ENCODE measurements around the gene CCDC136. TPM values are rescaled to one million over a fixed set of nuclear protein-coding genes. Genes with fewer than 3 reads are reported as not detected.

CCDC136 gene
- total and polyA plus RNA-seq, 2 donors (not counting 1 experiment from before 2014, with no cell fraction given), result 8.3 to 12.1 TPM

- H4K20me1 ChIP-seq (ENCODE audit: control insufficient read depth, extremely low read depth, insufficient read depth, low read length), result no peaks in the 10 kb centered on the region
Observed at GRCh38 chr7:128841171-128841690, 49.5 kb downstream of the CCDC136 start.

GRCh38 chr7:128841921-128842673 lies 50.3 kb downstream of the CCDC136 start:
- H3K4me3 ChIP-seq (replicated peaks in 1 of 4; ENCODE audit: control extremely low read depth in 1 of 4, insufficient read depth in 1 of 4, low read depth in 3 of 4, low read length in 4 of 4), result no peak overlapping the region
- H3K27ac ChIP-seq (ENCODE audit: insufficient read depth, low read length), result no peak overlapping the region
- no peaks in the 10 kb centered on the region for H3K4me1 ChIP-seq (ENCODE audit: control insufficient read depth, extremely low read depth, insufficient read depth, low read length)
- peak in 1 of 2 donors; percentile 58 for DNase-seq (ENCODE audit: low read depth in 2 of 2)
- H3K27me3 ChIP-seq (ENCODE audit: control insufficient read depth, insufficient read depth, low read length), result no peaks in the 10 kb centered on the region
- TF ChIP-seq EZH2 (IDR thresholded peaks at IDR 0.05; ENCODE audit: low read length, missing control alignments) (no peak), CTCF (conservative IDR thresholded peaks at IDR 0.05 in 1 of 2, IDR thresholded peaks at IDR 0.05 in 1 of 2; ENCODE audit: low read depth in 1 of 2, low read length in 2 of 2) (peak; percentile 39 to 72)
- H4K20me1 ChIP-seq (ENCODE audit: control insufficient read depth, extremely low read depth, insufficient read depth, low read length), result no peaks in the 10 kb centered on the region
- no peak overlapping the region for H2AFZ ChIP-seq (ENCODE audit: low read length)
- H3K9me3 ChIP-seq (ENCODE audit: control insufficient read depth, insufficient read depth, low read depth, low read length), result no peaks in the 10 kb centered on the region
- H3K36me3 ChIP-seq (ENCODE audit: control insufficient read depth, insufficient read depth, low read length), result peaks cover 80% of the 10 kb centered on the region
- H3K9ac ChIP-seq (ENCODE audit: insufficient read depth, low read length), result no peak overlapping the region
- no peak overlapping the region for H3K4me2 ChIP-seq (ENCODE audit: extremely low read depth, insufficient read depth, low read length)
- peaks cover 5% of the 10 kb centered on the region for H3K79me2 ChIP-seq (ENCODE audit: control insufficient read depth, insufficient read depth, low read length)

More at GRCh38 chr7:128841171-128841690, 49.5 kb downstream of the CCDC136 start:
- no peak overlapping the region for H2AFZ ChIP-seq (ENCODE audit: low read length)
- H3K36me3 ChIP-seq (ENCODE audit: control insufficient read depth, insufficient read depth, low read length), result peaks cover 82% of the 10 kb centered on the region
- no peaks in the 10 kb centered on the region for H3K4me1 ChIP-seq (ENCODE audit: control insufficient read depth, extremely low read depth, insufficient read depth, low read length)
- no peaks in the 10 kb centered on the region for H3K27me3 ChIP-seq (ENCODE audit: control insufficient read depth, insufficient read depth, low read length)
- DNase-seq (ENCODE audit: low read depth in 2 of 2), result no peak
- no peak overlapping the region for H3K27ac ChIP-seq (ENCODE audit: insufficient read depth, low read length)
- peaks cover 11% of the 10 kb centered on the region for H3K79me2 ChIP-seq (ENCODE audit: control insufficient read depth, insufficient read depth, low read length)
- no peak overlapping the region for H3K9ac ChIP-seq (ENCODE audit: insufficient read depth, low read length)
- H3K4me2 ChIP-seq (ENCODE audit: extremely low read depth, insufficient read depth, low read length), result no peak overlapping the region
- H3K4me3 ChIP-seq (replicated peaks in 1 of 4; ENCODE audit: control extremely low read depth in 1 of 4, insufficient read depth in 1 of 4, low read depth in 3 of 4, low read length in 4 of 4), result no peak overlapping the region
- TF ChIP-seq CTCF (conservative IDR thresholded peaks at IDR 0.05 in 1 of 2, IDR thresholded peaks at IDR 0.05 in 1 of 2; ENCODE audit: low read depth in 1 of 2, low read length in 2 of 2) (no peak), EZH2 (IDR thresholded peaks at IDR 0.05; ENCODE audit: low read length, missing control alignments) (no peak)
- H3K9me3 ChIP-seq (ENCODE audit: control insufficient read depth, insufficient read depth, low read depth, low read length), result no peaks in the 10 kb centered on the region

GRCh38 chr7:128842674-128843641 lies 51.2 kb downstream of the CCDC136 start:
- no peak overlapping the region for H3K9ac ChIP-seq (ENCODE audit: insufficient read depth, low read length)
- no peak overlapping the region for H2AFZ ChIP-seq (ENCODE audit: low read length)
- TF ChIP-seq CTCF (conservative IDR thresholded peaks at IDR 0.05 in 1 of 2, IDR thresholded peaks at IDR 0.05 in 1 of 2; ENCODE audit: low read depth in 1 of 2, low read length in 2 of 2), result no peak
- no peak for TF ChIP-seq EZH2 (IDR thresholded peaks at IDR 0.05; ENCODE audit: low read length, missing control alignments)
- no peaks in the 10 kb centered on the region for H4K20me1 ChIP-seq (ENCODE audit: control insufficient read depth, extremely low read depth, insufficient read depth, low read length)
- H3K4me3 ChIP-seq (replicated peaks in 1 of 4; ENCODE audit: control extremely low read depth in 1 of 4, insufficient read depth in 1 of 4, low read depth in 3 of 4, low read length in 4 of 4), result no peak overlapping the region
- no peaks in the 10 kb centered on the region for H3K4me1 ChIP-seq (ENCODE audit: control insufficient read depth, extremely low read depth, insufficient read depth, low read length)
- H3K36me3 ChIP-seq (ENCODE audit: control insufficient read depth, insufficient read depth, low read length), result peaks cover 78% of the 10 kb centered on the region
- DNase-seq (ENCODE audit: low read depth in 2 of 2), result no peak
- peaks cover 5% of the 10 kb centered on the region for H3K79me2 ChIP-seq (ENCODE audit: control insufficient read depth, insufficient read depth, low read length)
- no peak overlapping the region for H3K27ac ChIP-seq (ENCODE audit: insufficient read depth, low read length)
- no peak overlapping the region for H3K4me2 ChIP-seq (ENCODE audit: extremely low read depth, insufficient read depth, low read length)
- no peaks in the 10 kb centered on the region for H3K27me3 ChIP-seq (ENCODE audit: control insufficient read depth, insufficient read depth, low read length)
- H3K9me3 ChIP-seq (ENCODE audit: control insufficient read depth, insufficient read depth, low read depth, low read length), result no peaks in the 10 kb centered on the region
